Activated T-helper 2 cell treated with anti-CD3 and anti-CD28 coated beads, Interferon-gamma antibody, Interleukin-2, Interleukin-4, amounts not matched to agents 10 μg/mL and 5 μg/mL and 100 μg/mL, durations not matched to agents 14 hours and 24 hours and 36 hours (primary cell): ENCODE results near the gene ZAR1L. TPM values are rescaled to one million over a fixed set of nuclear protein-coding genes. Genes with fewer than 3 reads are reported as not detected.

Experiments used
- DNase-seq: peaks from one replicate; pipeline ENCODE4 v3.0.0; 2021; ENCODE audit warnings: low spot score
- H3K27ac Mint-ChIP-seq: one replicate; pipeline ENCODE4 v1.8.0; 2021; ENCODE audit warnings: mixed read lengths
- H3K27me3 Mint-ChIP-seq: one replicate; pipeline ENCODE4 v1.8.0; 2021; ENCODE audit warnings: low read depth, mixed read lengths
- H3K36me3 Mint-ChIP-seq: one replicate; pipeline ENCODE4 v1.8.0; 2021; ENCODE audit warnings: low read depth, mixed read lengths
- H3K4me1 Mint-ChIP-seq: one replicate; pipeline ENCODE4 v1.8.0; 2021; ENCODE audit warnings: low read depth, mixed read lengths
- H3K4me3 Mint-ChIP-seq: one replicate; pipeline ENCODE4 v1.8.0; 2021; ENCODE audit warnings: low read depth, mild to moderate bottlenecking, moderate library complexity, mixed read lengths
- H3K9me3 Mint-ChIP-seq: one replicate; pipeline ENCODE4 v1.8.0; 2021; ENCODE audit warnings: mixed read lengths
- intact Hi-C: fragments of 100-400 bp; cut with micrococcal nuclease; formaldehyde crosslinking; loops from one replicate; pipeline ENCODE4 v1.15.1; 2023
- total RNA-seq: library from RNA; stranded (reverse); gene quantifications from 2 replicates; pipeline ENCODE4 v1.2.3, GENCODE V29; 2022

The ZAR1L gene
- total RNA-seq, 1 donor from 2014 or later, result not detected

DNA sequence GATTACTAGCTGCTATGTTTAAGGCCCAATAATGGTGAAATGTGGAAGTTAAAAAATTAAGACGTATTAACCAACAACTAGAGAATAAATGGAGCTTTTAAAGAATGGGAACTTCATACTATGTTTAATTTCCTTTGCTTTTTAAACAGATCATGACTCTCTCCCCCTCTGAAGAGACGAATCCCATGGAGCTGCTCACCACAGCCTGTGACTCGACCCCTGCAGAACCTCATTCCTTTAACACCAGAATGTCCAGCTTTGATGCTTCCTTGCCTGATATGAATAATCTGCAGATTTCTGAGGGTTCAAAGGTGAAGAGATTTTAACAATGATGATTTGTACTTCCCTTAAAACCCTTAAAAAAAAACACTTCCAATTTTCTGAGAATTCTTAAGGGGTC, 53.0 kb downstream of the ZAR1L start:
- intact Hi-C loops, result no loop called here
- Mint-ChIP-seq H3K9me3 (no peaks in the 10 kb centered on the region), H3K4me3 (no peak overlapping the region), H3K27ac (no peak overlapping the region), H3K36me3 (no peaks in the 10 kb centered on the region), H3K27me3 (no peaks in the 10 kb centered on the region), H3K4me1 (peaks cover 4% of the 10 kb centered on the region)
- no peak for DNase-seq

DNA sequence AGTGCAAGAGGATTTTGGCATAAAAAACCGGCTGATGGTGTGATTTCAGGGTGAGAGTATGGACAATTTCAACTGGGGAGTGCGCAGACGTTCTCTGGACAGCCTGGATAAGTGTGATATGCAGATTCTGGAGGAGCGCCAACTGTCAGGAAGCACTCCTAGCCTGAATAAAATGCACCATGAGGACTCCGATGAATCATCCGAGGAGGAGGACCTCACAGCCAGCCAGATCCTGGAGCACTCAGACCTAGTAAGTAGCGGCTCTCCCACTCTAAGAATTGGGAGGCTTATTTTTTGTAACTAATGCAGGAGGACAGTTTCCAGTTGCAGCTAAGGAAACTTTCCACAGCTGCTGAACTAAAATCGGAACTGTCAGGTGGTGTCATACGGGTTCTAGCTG, 53.6 kb downstream of the ZAR1L start:
- Mint-ChIP-seq H3K36me3 (no peaks in the 10 kb centered on the region), H3K9me3 (no peaks in the 10 kb centered on the region), H3K27ac (no peak overlapping the region), H3K27me3 (no peaks in the 10 kb centered on the region), H3K4me3 (no peak overlapping the region), H3K4me1 (peaks cover 4% of the 10 kb centered on the region)
- no peak for DNase-seq
- intact Hi-C loops, result no loop called here

- no peaks in the 10 kb centered on the region for H3K9me3 Mint-ChIP-seq
- H3K27me3 Mint-ChIP-seq, result no peaks in the 10 kb centered on the region
- H3K36me3 Mint-ChIP-seq, result no peaks in the 10 kb centered on the region
- H3K27ac Mint-ChIP-seq, result no peak overlapping the region
- intact Hi-C loops, result no loop called here
- H3K4me1 Mint-ChIP-seq, result peaks cover under 1% of the 10 kb centered on the region
- DNase-seq, result no peak
- H3K4me3 Mint-ChIP-seq, result no peak overlapping the region
These were observed 56.0 kb downstream of the ZAR1L start for GRCh38 chr13:32259116-32259515.

DNA sequence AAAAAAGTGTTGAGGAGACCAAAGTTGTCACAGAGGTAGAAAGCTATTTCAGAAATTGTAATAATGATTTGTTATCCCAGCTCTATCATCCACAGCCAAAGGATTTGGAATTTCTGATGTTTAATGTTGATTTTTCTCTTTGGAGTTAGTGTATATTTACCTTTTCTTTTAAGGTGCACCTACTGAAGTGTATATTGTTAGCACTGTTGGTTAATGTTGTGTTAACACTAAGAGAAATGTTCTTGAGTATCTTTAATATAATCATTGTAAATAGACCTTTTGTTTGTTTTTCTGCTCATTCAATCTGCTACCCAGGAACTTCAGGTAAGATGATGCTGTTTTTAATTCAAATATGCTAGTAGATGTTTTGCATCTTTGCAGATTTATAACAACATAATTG, 57.5 kb downstream of the ZAR1L start:
- intact Hi-C loops, result no loop called here
- Mint-ChIP-seq H3K9me3 (no peaks in the 10 kb centered on the region), H3K36me3 (no peaks in the 10 kb centered on the region), H3K27ac (no peak overlapping the region), H3K27me3 (no peaks in the 10 kb centered on the region), H3K4me3 (no peak overlapping the region), H3K4me1 (peaks cover 3% of the 10 kb centered on the region)
- DNase-seq, result no peak

- DNase-seq, result no peak
- H3K27me3 Mint-ChIP-seq, result no peaks in the 10 kb centered on the region
- no peaks in the 10 kb centered on the region for H3K9me3 Mint-ChIP-seq
- H3K36me3 Mint-ChIP-seq, result no peaks in the 10 kb centered on the region
- no peak overlapping the region for H3K4me3 Mint-ChIP-seq
- peaks cover 3% of the 10 kb centered on the region for H3K4me1 Mint-ChIP-seq
- intact Hi-C loops, result no loop called here
- no peak overlapping the region for H3K27ac Mint-ChIP-seq
These were observed 58.9 kb downstream of the ZAR1L start for GRCh38 chr13:32256243-32256642.

- Mint-ChIP-seq H3K4me3 (no peak overlapping the region), H3K27ac (no peak overlapping the region), H3K27me3 (no peaks in the 10 kb centered on the region), H3K4me1 (peaks cover 3% of the 10 kb centered on the region), H3K36me3 (peaks cover 4% of the 10 kb centered on the region), H3K9me3 (no peaks in the 10 kb centered on the region)
- DNase-seq, result no peak
- intact Hi-C loops, result no loop called here
These were observed 59.4 kb downstream of the ZAR1L start for GRCh38 chr13:32255724-32256109.

GRCh38 chr13:32254916-32255723, 60.0 kb downstream of the ZAR1L start:
- no peaks in the 10 kb centered on the region for H3K27me3 Mint-ChIP-seq
- H3K4me1 Mint-ChIP-seq, result peaks cover 3% of the 10 kb centered on the region
- DNase-seq, result no peak
- peaks cover 7% of the 10 kb centered on the region for H3K36me3 Mint-ChIP-seq
- no peak overlapping the region for H3K27ac Mint-ChIP-seq
- intact Hi-C loops, result no loop called here
- H3K9me3 Mint-ChIP-seq, result no peaks in the 10 kb centered on the region
- H3K4me3 Mint-ChIP-seq, result no peak overlapping the region

DNA sequence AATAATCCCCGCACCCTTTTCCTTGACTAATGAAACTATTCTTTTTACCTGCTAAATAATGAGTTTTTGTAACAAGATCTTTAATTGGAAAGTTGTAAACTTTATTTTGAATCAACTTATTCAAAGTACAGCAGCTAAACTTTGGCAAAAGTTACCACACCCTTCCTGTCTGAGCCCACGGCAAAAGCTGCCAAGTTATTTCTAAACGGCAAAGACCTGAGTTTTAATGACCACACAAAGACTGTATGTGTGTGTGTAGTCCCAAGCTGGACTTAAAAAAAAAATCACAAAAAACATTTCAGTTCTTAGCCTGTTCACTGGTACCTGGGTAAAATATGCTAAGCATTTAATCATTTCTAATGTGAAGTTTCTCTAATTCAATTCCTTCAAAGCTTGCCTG, 60.7 kb downstream of the ZAR1L start:
- Mint-ChIP-seq H3K4me3 (no peak overlapping the region), H3K4me1 (peaks cover 3% of the 10 kb centered on the region), H3K27me3 (no peaks in the 10 kb centered on the region), H3K27ac (no peak overlapping the region), H3K36me3 (peaks cover 7% of the 10 kb centered on the region), H3K9me3 (no peaks in the 10 kb centered on the region)
- DNase-seq, result no peak
- intact Hi-C loops, result no loop called here

GRCh38 chr13:32253911-32254399, 61.2 kb downstream of the ZAR1L start:
- H3K36me3 Mint-ChIP-seq, result peaks cover 7% of the 10 kb centered on the region
- no peak for DNase-seq
- H3K4me3 Mint-ChIP-seq, result no peak overlapping the region
- no peak overlapping the region for H3K27ac Mint-ChIP-seq
- no peaks in the 10 kb centered on the region for H3K27me3 Mint-ChIP-seq
- H3K9me3 Mint-ChIP-seq, result no peaks in the 10 kb centered on the region
- intact Hi-C loops, result no loop called here
- H3K4me1 Mint-ChIP-seq, result peaks cover 6% of the 10 kb centered on the region

Other genes starting within 250 kb of the ZAR1L start
- gene BRCA2, start 145 bp upstream of the ZAR1L start, total RNA-seq, result 18.6 and 19.4 TPM in 2 replicates
- gene N4BP2L1, start 112.8 kb upstream of the ZAR1L start, total RNA-seq, result 26.1 and 28.6 TPM in 2 replicates
- 94.3 and 105 TPM in 2 replicates for gene N4BP2L2, start 223.4 kb upstream of the ZAR1L start, total RNA-seq